ENCODE measurements around the gene KIF3B. TPM values are rescaled to one million over a fixed set of nuclear protein-coding genes. Genes with fewer than 3 reads are reported as not detected.
"Not testable (repeated sequence)": the region's sequence is repeated elsewhere in the genome, so short reads cannot be mapped to it uniquely, and the experiment has no call there.

Gene KIF3B
- total RNA-seq, 1 experiment from 2014 or later: 15.7 TPM

DNA sequence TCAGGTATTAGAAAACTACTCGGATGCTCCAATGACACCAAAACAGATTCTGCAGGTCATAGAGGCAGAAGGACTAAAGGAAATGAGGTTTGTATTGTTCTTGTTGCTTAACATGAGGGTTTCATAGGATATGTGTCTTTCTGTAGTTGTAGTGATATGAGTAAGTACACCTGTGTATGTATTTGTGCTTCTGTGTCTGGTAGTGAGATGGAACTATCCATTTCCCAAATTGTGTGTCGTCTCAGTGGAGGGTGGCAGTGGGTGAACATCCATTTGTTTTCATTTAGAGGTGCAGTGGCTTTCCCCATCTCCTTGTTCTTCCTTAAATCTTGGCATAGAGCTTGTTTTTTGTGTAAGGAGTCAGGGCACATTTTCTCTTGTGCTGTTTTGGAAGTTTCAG lies 88.9 kb downstream of the KIF3B start:
- no peak overlapping the region for H3K9ac ChIP-seq (ENCODE audit: low read length)
- no peak for DNase-seq
- H3K9me2 ChIP-seq (replicated peaks; ENCODE audit: insufficient read depth, low read length): no peaks in the 10 kb centered on the region
- no peaks in the 10 kb centered on the region for H3K27me3 ChIP-seq (ENCODE audit: low read length)
- peak overlapping the region; percentile 64 for H3K4me2 ChIP-seq (ENCODE audit: low read depth, low read length, poor library complexity, severe bottlenecking)
- H3K27ac ChIP-seq (ENCODE audit: low read length): peak overlapping the region; percentile 80
- peaks cover 99% of the 10 kb centered on the region for H3K79me2 ChIP-seq (ENCODE audit: low read length)
- H3K4me1 ChIP-seq (ENCODE audit: low read length): peaks cover 82% of the 10 kb centered on the region
- H3K36me3 ChIP-seq (ENCODE audit: insufficient read depth, low read length): peaks cover 16% of the 10 kb centered on the region; the same call in 1 of the 2 replicates
- peaks cover 6% of the 10 kb centered on the region; the same call in 1 of the 2 replicates for H4K20me1 ChIP-seq (ENCODE audit: insufficient read depth, low read depth, low read length)
- H3K4me3 ChIP-seq (ENCODE audit: low read length): no peak overlapping the region
- H3K9me3 ChIP-seq (ENCODE audit: low read length): no peaks in the 10 kb centered on the region
- H2AFZ ChIP-seq (ENCODE audit: low read length): no peak overlapping the region

- no peak for DNase-seq
- Histone ChIP-seq H3K9me3 (ENCODE audit: low read length) (no peaks in the 10 kb centered on the region), H3K27ac (ENCODE audit: low read length) (peak overlapping the region; percentile 80), H3K9me2 (replicated peaks; ENCODE audit: insufficient read depth, low read length) (no peaks in the 10 kb centered on the region), H3K9ac (ENCODE audit: low read length) (peak overlapping the region; percentile 30), H3K4me3 (ENCODE audit: low read length) (peak overlapping the region; percentile 23; the same call in 1 of the 2 replicates), H3K36me3 (ENCODE audit: insufficient read depth, low read length) (peaks cover 25% of the 10 kb centered on the region), H3K4me1 (ENCODE audit: low read length) (peaks cover 63% of the 10 kb centered on the region), H3K27me3 (ENCODE audit: low read length) (no peaks in the 10 kb centered on the region), H2AFZ (ENCODE audit: low read length) (no peak overlapping the region), H3K4me2 (ENCODE audit: low read depth, low read length, poor library complexity, severe bottlenecking) (peak overlapping the region; percentile 64), H3K79me2 (ENCODE audit: low read length) (peaks cover 93% of the 10 kb centered on the region), H4K20me1 (ENCODE audit: insufficient read depth, low read depth, low read length) (peaks cover 4% of the 10 kb centered on the region; the same call in 1 of the 2 replicates)
Observed at GRCh38 chr20:32368323-32368722, 90.9 kb downstream of the KIF3B start.

- no peaks in the 10 kb centered on the region for H3K9me3 ChIP-seq (ENCODE audit: low read length)
Observed at GRCh38 chr20:32368925-32369324, 91.5 kb downstream of the KIF3B start.

GRCh38 chr20:32370897-32371296 lies 93.4 kb downstream of the KIF3B start:
- Histone ChIP-seq H3K4me3 (ENCODE audit: low read length) (no peak overlapping the region), H3K9me3 (ENCODE audit: low read length) (no peaks in the 10 kb centered on the region), H3K79me2 (ENCODE audit: low read length) (peaks cover 83% of the 10 kb centered on the region), H4K20me1 (ENCODE audit: insufficient read depth, low read depth, low read length) (no peaks in the 10 kb centered on the region), H3K27ac (ENCODE audit: low read length) (no peak overlapping the region), H3K27me3 (ENCODE audit: low read length) (no peaks in the 10 kb centered on the region), H3K9me2 (replicated peaks; ENCODE audit: insufficient read depth, low read length) (no peaks in the 10 kb centered on the region), H3K9ac (ENCODE audit: low read length) (no peak overlapping the region), H3K36me3 (ENCODE audit: insufficient read depth, low read length) (peaks cover 26% of the 10 kb centered on the region), H3K4me2 (ENCODE audit: low read depth, low read length, poor library complexity, severe bottlenecking) (no peak overlapping the region), H3K4me1 (ENCODE audit: low read length) (peaks cover 37% of the 10 kb centered on the region), H2AFZ (ENCODE audit: low read length) (no peak overlapping the region)
- no peak for DNase-seq

More at GRCh38 chr20:32368925-32369324, 91.5 kb downstream of the KIF3B start:
- Histone ChIP-seq H3K79me2 (ENCODE audit: low read length) (peaks cover 91% of the 10 kb centered on the region), H3K36me3 (ENCODE audit: insufficient read depth, low read length) (peaks cover 26% of the 10 kb centered on the region), H4K20me1 (ENCODE audit: insufficient read depth, low read depth, low read length) (no peaks in the 10 kb centered on the region), H3K27ac (ENCODE audit: low read length) (peak overlapping the region; percentile 80), H3K4me3 (ENCODE audit: low read length) (peak overlapping the region; percentile 42; the same call in 1 of the 2 replicates), H3K4me1 (ENCODE audit: low read length) (peaks cover 57% of the 10 kb centered on the region), H3K4me2 (ENCODE audit: low read depth, low read length, poor library complexity, severe bottlenecking) (peak overlapping the region; percentile 64), H2AFZ (ENCODE audit: low read length) (no peak overlapping the region), H3K9me2 (replicated peaks; ENCODE audit: insufficient read depth, low read length) (no peaks in the 10 kb centered on the region), H3K27me3 (ENCODE audit: low read length) (no peaks in the 10 kb centered on the region), H3K9ac (ENCODE audit: low read length) (peak overlapping the region; percentile 45)
- DNase-seq: peak; percentile 55

DNA sequence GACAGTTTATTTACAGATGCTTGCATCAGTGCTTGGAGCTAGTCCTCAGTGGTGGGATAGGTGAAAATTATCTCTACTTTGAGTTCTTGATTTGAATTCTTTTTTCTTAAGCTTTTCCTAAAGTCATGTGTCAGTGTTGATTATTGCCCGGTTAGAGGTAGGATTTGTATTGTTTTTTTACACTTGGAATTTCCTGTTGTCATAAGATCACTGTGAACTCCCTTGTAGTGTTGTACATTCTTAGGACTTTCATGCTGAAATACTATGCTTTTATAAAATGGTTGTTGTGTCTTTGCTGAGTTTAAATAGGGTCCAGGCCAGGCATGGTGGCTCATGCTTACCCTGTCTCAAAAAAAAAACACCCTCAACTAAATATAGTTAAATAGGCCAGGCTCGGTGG lies 101.0 kb downstream of the KIF3B start:
- H3K36me3 ChIP-seq (ENCODE audit: insufficient read depth, low read length): no peaks in the 10 kb centered on the region; the same call in 1 of the 2 replicates

DNA sequence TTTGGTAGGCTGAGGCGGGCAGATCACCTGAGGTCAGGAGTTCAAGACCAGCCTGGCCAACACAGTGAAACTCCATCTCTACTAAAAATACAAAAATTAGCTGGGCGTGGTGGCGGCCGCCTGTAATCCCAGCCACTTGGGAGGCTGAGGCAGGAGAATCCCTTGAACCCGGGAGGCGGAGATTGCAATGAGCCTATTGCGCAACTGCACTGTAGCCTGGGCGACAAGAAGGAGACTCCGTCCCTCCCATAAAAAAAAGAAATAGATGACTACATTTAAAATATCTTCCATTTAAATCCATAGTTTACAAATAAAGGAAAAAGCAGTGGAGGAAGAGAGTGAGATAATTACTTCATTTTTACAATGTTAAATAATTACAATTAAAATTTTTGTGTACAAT lies 102.6 kb downstream of the KIF3B start:
- not testable (repeated sequence) for H3K4me2 ChIP-seq (ENCODE audit: low read depth, low read length, poor library complexity, severe bottlenecking); H2AFZ ChIP-seq (ENCODE audit: low read length); H4K20me1 ChIP-seq (ENCODE audit: insufficient read depth, low read depth, low read length); H3K9ac ChIP-seq (ENCODE audit: low read length); H3K9me3 ChIP-seq (ENCODE audit: low read length); H3K36me3 ChIP-seq (ENCODE audit: insufficient read depth, low read length); H3K9me2 ChIP-seq (replicated peaks; ENCODE audit: insufficient read depth, low read length); H3K4me1 ChIP-seq (ENCODE audit: low read length); H3K4me3 ChIP-seq (ENCODE audit: low read length); DNase-seq; H3K27ac ChIP-seq (ENCODE audit: low read length); H3K27me3 ChIP-seq (ENCODE audit: low read length)
- H3K79me2 ChIP-seq (ENCODE audit: low read length): peaks cover 65% of the 10 kb centered on the region

More for the DNA sequence above, 101.0 kb downstream of the KIF3B start:
- no peaks in the 10 kb centered on the region for H3K27me3 ChIP-seq (ENCODE audit: low read length)
- H3K4me2 ChIP-seq (ENCODE audit: low read depth, low read length, poor library complexity, severe bottlenecking): no peak overlapping the region
- no peak overlapping the region for H3K27ac ChIP-seq (ENCODE audit: low read length)
- peaks cover 59% of the 10 kb centered on the region for H3K79me2 ChIP-seq (ENCODE audit: low read length)
- no peaks in the 10 kb centered on the region for H4K20me1 ChIP-seq (ENCODE audit: insufficient read depth, low read depth, low read length)
- no peak for DNase-seq
- no peak overlapping the region for H3K9ac ChIP-seq (ENCODE audit: low read length)
- H2AFZ ChIP-seq (ENCODE audit: low read length): no peak overlapping the region
- no peaks in the 10 kb centered on the region for H3K9me3 ChIP-seq (ENCODE audit: low read length)
- no peaks in the 10 kb centered on the region for H3K9me2 ChIP-seq (replicated peaks; ENCODE audit: insufficient read depth, low read length)
- no peak overlapping the region for H3K4me3 ChIP-seq (ENCODE audit: low read length)
- H3K4me1 ChIP-seq (ENCODE audit: low read length): no peaks in the 10 kb centered on the region

- Histone ChIP-seq H3K9ac (ENCODE audit: low read length) (no peak overlapping the region), H3K27me3 (ENCODE audit: low read length) (no peaks in the 10 kb centered on the region), H3K9me3 (ENCODE audit: low read length) (no peaks in the 10 kb centered on the region), H3K36me3 (ENCODE audit: insufficient read depth, low read length) (no peaks in the 10 kb centered on the region), H3K9me2 (replicated peaks; ENCODE audit: insufficient read depth, low read length) (no peaks in the 10 kb centered on the region), H3K4me1 (ENCODE audit: low read length) (0 out of 2 replicates have a peak, but pooled peaks cover 4% of the 10 kb centered on the region), H3K27ac (ENCODE audit: low read length) (no peak overlapping the region), H3K4me2 (ENCODE audit: low read depth, low read length, poor library complexity, severe bottlenecking) (no peak overlapping the region), H3K79me2 (ENCODE audit: low read length) (peaks cover 67% of the 10 kb centered on the region), H2AFZ (ENCODE audit: low read length) (no peak overlapping the region), H4K20me1 (ENCODE audit: insufficient read depth, low read depth, low read length) (no peaks in the 10 kb centered on the region), H3K4me3 (ENCODE audit: low read length) (no peak overlapping the region)
- DNase-seq: no peak
Observed at GRCh38 chr20:32380745-32381144, 103.3 kb downstream of the KIF3B start.

DNA sequence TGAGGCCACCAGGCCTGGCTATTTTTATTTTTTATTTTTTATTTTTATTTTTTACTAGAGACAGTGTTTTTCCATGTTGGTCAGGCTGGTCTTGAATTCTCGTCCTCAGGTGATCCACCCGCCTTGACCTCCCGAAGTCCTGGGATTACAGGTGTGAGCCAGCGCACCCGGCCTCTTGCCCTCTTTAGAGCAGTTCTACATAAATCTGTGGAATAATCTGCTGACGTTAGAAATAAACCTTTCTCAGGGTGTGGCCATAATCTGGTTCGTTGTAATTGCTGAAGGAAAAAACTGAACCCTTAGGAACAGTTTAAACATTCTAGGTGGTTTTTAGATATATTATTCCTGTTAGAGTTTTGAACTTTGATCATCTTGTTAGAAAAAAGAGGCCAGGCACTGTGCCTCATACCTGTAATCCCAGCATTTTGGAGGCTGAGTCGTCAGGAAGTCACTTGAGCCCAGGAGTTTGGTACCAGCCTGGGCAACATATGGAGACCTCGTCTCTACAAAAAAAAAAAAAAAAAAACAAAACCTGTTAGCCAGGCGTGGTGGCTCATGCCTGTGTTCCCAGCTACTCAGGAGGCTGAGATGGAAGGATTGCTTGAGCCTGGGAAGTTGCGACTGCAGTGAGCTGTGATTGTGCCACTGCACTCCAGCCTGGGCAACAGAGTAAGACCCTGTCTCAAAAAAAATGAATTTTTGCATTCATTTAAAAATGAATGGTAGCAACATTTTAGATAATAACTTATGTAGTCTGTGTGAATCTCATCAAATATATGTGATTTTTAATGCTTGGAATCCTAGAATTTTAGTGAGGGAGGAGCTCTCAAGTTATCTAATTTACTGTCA lies 104.9 kb downstream of the KIF3B start:
- Histone ChIP-seq H3K4me1 (ENCODE audit: low read length) (0 out of 2 replicates have a peak, but pooled peaks cover 4% of the 10 kb centered on the region), H2AFZ (ENCODE audit: low read length) (no peak overlapping the region), H3K27ac (ENCODE audit: low read length) (no peak overlapping the region), H4K20me1 (ENCODE audit: insufficient read depth, low read depth, low read length) (no peaks in the 10 kb centered on the region), H3K4me3 (ENCODE audit: low read length) (no peak overlapping the region), H3K27me3 (ENCODE audit: low read length) (no peaks in the 10 kb centered on the region), H3K79me2 (ENCODE audit: low read length) (peaks cover 76% of the 10 kb centered on the region), H3K9me2 (replicated peaks; ENCODE audit: insufficient read depth, low read length) (no peaks in the 10 kb centered on the region), H3K9ac (ENCODE audit: low read length) (no peak overlapping the region), H3K9me3 (ENCODE audit: low read length) (no peaks in the 10 kb centered on the region), H3K4me2 (ENCODE audit: low read depth, low read length, poor library complexity, severe bottlenecking) (no peak overlapping the region), H3K36me3 (ENCODE audit: insufficient read depth, low read length) (no peaks in the 10 kb centered on the region)
- no peak for DNase-seq

Data from Karpas-422 (cell line).